Trophoblast cell (in vitro differentiated cells and primary cell): Measurements from ENCODE around the gene BMP8A.

ENCODE experiments used
- DNase-seq, 2 donors: peaks; one replicate each; pipeline ENCODE4 v3.0.0-alpha.2; 2016
- H2AFZ ChIP-seq: 2 replicates; pipeline ENCODE4 v1.6.1; 2013; ENCODE audit warnings: low read length, moderate library complexity, mild to moderate bottlenecking; ENCODE audit not compliant: insufficient read depth, poor library complexity
- H2AK5ac ChIP-seq: 2 replicates; pipeline ENCODE4 v1.6.1; 2013; ENCODE audit warnings: mild to moderate bottlenecking, low read length
- H2BK120ac ChIP-seq: 2 replicates; pipeline ENCODE4 v1.6.1; 2013; ENCODE audit warnings: low read length, mild to moderate bottlenecking, moderate library complexity; ENCODE audit not compliant: insufficient read depth, poor library complexity
- H2BK12ac ChIP-seq: 2 replicates; pipeline ENCODE4 v1.6.1; 2013; ENCODE audit warnings: mild to moderate bottlenecking, low read length, moderate library complexity
- H2BK5ac ChIP-seq: 2 replicates; pipeline ENCODE4 v1.6.1; 2013; ENCODE audit warnings: low read length, low read depth, moderate library complexity, mild to moderate bottlenecking; ENCODE audit not compliant: poor library complexity
- H3K14ac ChIP-seq: 2 replicates; pipeline ENCODE4 v1.6.1; 2013; ENCODE audit warnings: mild to moderate bottlenecking, low read length
- H3K18ac ChIP-seq: 2 replicates; pipeline ENCODE4 v1.6.1; 2013; ENCODE audit warnings: mild to moderate bottlenecking, low read length
- H3K23ac ChIP-seq: 2 replicates; pipeline ENCODE4 v1.6.1; 2013; ENCODE audit warnings: low read length
- H3K27ac ChIP-seq: 2 replicates; pipeline ENCODE4 v1.5.1; 2013; ENCODE audit warnings: low read depth, mild to moderate bottlenecking, inconsistent platforms, low read length, moderate library complexity
- H3K27me3 ChIP-seq: 2 replicates; pipeline ENCODE4 v1.6.1; 2013; ENCODE audit warnings: inconsistent platforms, mild to moderate bottlenecking, low read length, moderate library complexity; ENCODE audit not compliant: insufficient read depth
- H3K36me3 ChIP-seq, 2 experiments: 1 replicate in 1 of 2; 2 replicates in 1 of 2; pipeline ENCODE4 v1.6.1; 2013; ENCODE audit warnings: low read length in 2 of 2, mild to moderate bottlenecking in 2 of 2, moderate library complexity in 1 of 2; ENCODE audit not compliant: insufficient read depth in 2 of 2, control insufficient read depth in 1 of 2
- H3K4ac ChIP-seq: 2 replicates; pipeline ENCODE4 v1.6.1; 2013; ENCODE audit warnings: low read depth, mild to moderate bottlenecking, low read length, moderate library complexity
- H3K4me1 ChIP-seq, 2 experiments: 1 replicate in 1 of 2; 2 replicates in 1 of 2; pipeline ENCODE4 v1.6.1; 2013; ENCODE audit warnings: low read length in 2 of 2, mild to moderate bottlenecking in 2 of 2, moderate library complexity in 1 of 2; ENCODE audit not compliant: insufficient read depth in 2 of 2, control insufficient read depth in 1 of 2
- H3K4me2 ChIP-seq: 2 replicates; pipeline ENCODE4 v1.6.1; 2013; ENCODE audit warnings: inconsistent platforms, mild to moderate bottlenecking, low read length, moderate library complexity
- H3K4me3 ChIP-seq: 2 replicates; pipeline ENCODE4 v1.5.1; 2013; ENCODE audit warnings: mild to moderate bottlenecking, low read depth, low read length, inconsistent platforms
- H3K79me1 ChIP-seq: one replicate; pipeline ENCODE4 v1.6.1; 2013; ENCODE audit warnings: low read length
- H3K79me2 ChIP-seq: 2 replicates; pipeline ENCODE4 v1.6.1; 2013; ENCODE audit warnings: low read length, mild to moderate bottlenecking; ENCODE audit not compliant: control insufficient read depth, insufficient read depth, poor library complexity
- H3K9ac ChIP-seq: 2 replicates; pipeline ENCODE4 v1.6.1; 2013; ENCODE audit warnings: mild to moderate bottlenecking, low read length
- H3K9me3 ChIP-seq: 2 replicates; pipeline ENCODE4 v1.6.1; 2013; ENCODE audit warnings: low read depth, mild to moderate bottlenecking, control low read depth, inconsistent platforms, low read length; ENCODE audit not compliant: insufficient read depth
- H4K12ac ChIP-seq: 2 replicates; pipeline ENCODE4 v1.6.1; 2013; ENCODE audit warnings: low read depth, mild to moderate bottlenecking, low read length, moderate library complexity
- H4K8ac ChIP-seq: 2 replicates; pipeline ENCODE4 v1.6.1; 2013; ENCODE audit warnings: low read depth, mild to moderate bottlenecking, low read length, moderate library complexity
- H4K91ac ChIP-seq: one replicate; pipeline ENCODE4 v1.6.1; 2013; ENCODE audit warnings: low read depth, mild to moderate bottlenecking, low read length, moderate library complexity
- WGBS: extraction: QIAGEN DNeasy Blood & Tissue Kit; methylation state at CpG from one replicate; pipeline ENCODE4 v1.1.7; 2013; ENCODE audit warnings: missing lambda C conversion rate; ENCODE audit not compliant: insufficient read length, insufficient coverage; ENCODE audit errors: extremely low coverage; 5-methylcytosine and 5-hydroxymethylcytosine counted together

Gene BMP8A

DNA sequence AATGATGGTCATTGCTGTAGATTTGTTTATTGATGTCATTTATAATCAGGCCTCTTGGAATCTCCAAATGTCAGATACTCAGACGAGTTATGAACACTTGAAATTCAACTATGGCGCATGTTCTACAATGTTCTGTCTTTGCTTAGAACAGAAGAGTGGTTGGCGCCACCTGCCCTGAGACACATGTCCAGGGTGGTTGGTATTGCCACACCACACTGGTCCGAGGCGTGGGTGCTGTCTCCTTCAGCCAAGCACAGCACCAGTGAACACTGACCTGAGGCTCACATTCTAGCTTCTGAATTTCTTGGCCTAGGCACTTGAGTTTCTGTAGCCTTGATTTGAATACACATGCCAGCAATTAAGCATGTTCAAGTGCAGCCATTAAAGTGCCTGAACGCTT is 10.1 kb upstream of the BMP8A start:
- Histone ChIP-seq H3K18ac (no peak overlapping the region), H3K79me2 (no peaks in the 10 kb centered on the region), H2BK120ac (no peak overlapping the region), H3K36me3 (peaks cover 25 to 46% of the 10 kb centered on the region in 2 experiments), H3K27me3 (no peaks in the 10 kb centered on the region), H3K9me3 (no peaks in the 10 kb centered on the region), H3K4me3 (no peak overlapping the region), H3K4ac (no peak overlapping the region), H4K8ac (no peak overlapping the region), H2BK12ac (no peak overlapping the region), H3K27ac (no peak overlapping the region), H2BK5ac (no peak overlapping the region), H2AFZ (no peak overlapping the region), H3K9ac (no peak overlapping the region), H3K23ac (no peak overlapping the region), H4K12ac (no peak overlapping the region), H3K4me1 (no peaks in the 10 kb centered on the region), H3K4me2 (no peak overlapping the region), H2AK5ac (no peak overlapping the region), H3K79me1 (no peaks in the 10 kb centered on the region), H4K91ac (no peak overlapping the region), H3K14ac (no peak overlapping the region)
- WGBS: no CpG with 5 or more reads among the region's 6 CpGs
- DNase-seq: no peak

DNA sequence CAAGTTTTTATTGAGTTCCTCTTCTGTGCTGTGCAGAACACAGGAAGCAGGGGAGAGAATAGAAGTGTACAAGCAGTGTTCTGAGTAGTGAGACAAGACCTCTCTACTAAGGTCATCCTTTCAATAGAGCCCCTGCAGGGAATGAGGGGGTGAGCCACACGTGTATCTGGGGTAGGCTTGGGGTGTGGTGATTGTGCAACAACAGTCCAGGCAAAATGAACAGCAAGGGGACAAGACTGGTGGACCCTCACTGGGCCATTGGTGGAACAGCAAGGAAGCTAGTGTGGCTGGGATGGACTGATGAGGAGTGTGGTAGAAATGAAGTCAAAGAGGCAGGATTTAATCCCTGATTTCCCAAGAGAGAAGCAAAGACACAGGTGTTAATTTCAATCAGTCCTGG is 8.2 kb upstream of the BMP8A start:
- Histone ChIP-seq H2BK120ac (no peak overlapping the region), H3K27ac (no peak overlapping the region), H3K14ac (no peak overlapping the region), H3K9ac (no peak overlapping the region), H2AK5ac (no peak overlapping the region), H3K4me3 (no peak overlapping the region), H2BK12ac (no peak overlapping the region), H4K91ac (no peak overlapping the region), H3K4ac (no peak overlapping the region), H3K18ac (no peak overlapping the region), H3K23ac (no peak overlapping the region), H3K36me3 (peaks cover 27 to 54% of the 10 kb centered on the region in 2 experiments), H4K12ac (no peak overlapping the region), H3K27me3 (no peaks in the 10 kb centered on the region), H2AFZ (no peak overlapping the region), H3K9me3 (no peaks in the 10 kb centered on the region), H3K4me1 (no peaks in the 10 kb centered on the region), H3K79me1 (no peaks in the 10 kb centered on the region), H4K8ac (no peak overlapping the region), H3K4me2 (no peak overlapping the region), H3K79me2 (no peaks in the 10 kb centered on the region), H2BK5ac (no peak overlapping the region)
- WGBS: no CpG with 5 or more reads among the region's 1 CpG
- DNase-seq: no peak

DNA sequence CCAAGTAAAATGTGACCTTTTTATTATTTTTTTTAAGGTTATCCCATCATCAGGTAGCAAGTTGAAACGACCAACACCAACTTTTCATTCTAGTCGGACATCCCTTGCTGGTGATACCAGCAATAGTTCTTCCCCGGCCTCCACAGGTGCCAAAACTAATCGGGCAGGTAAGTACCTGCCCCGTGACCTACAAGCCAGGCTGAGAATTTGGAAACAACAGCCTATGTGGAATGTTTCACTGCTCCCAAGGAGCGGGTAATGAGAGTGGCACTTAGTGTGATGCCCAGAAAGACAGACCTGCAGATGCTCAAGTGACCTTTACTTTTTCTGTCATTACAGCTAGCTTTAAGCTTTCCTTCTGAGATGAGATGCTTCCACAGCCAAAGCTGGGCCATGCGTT is 6.9 kb upstream of the BMP8A start:
- Histone ChIP-seq H3K79me2 (no peaks in the 10 kb centered on the region), H4K12ac (no peak overlapping the region), H2AK5ac (no peak overlapping the region), H3K27ac (no peak overlapping the region), H2BK12ac (no peak overlapping the region), H3K79me1 (no peaks in the 10 kb centered on the region), H3K36me3 (peaks cover 25 to 50% of the 10 kb centered on the region in 2 experiments), H3K4me2 (no peak overlapping the region), H3K18ac (no peak overlapping the region), H3K4ac (no peak overlapping the region), H3K9ac (no peak overlapping the region), H3K27me3 (no peaks in the 10 kb centered on the region), H3K14ac (no peak overlapping the region), H3K4me1 (no peaks in the 10 kb centered on the region), H4K91ac (no peak overlapping the region), H3K23ac (no peak overlapping the region), H3K9me3 (no peaks in the 10 kb centered on the region), H2BK120ac (no peak overlapping the region), H3K4me3 (no peak overlapping the region), H4K8ac (no peak overlapping the region), H2BK5ac (no peak overlapping the region), H2AFZ (no peak overlapping the region)
- WGBS: no CpG with 5 or more reads among the region's 7 CpGs
- DNase-seq: no peak

DNA sequence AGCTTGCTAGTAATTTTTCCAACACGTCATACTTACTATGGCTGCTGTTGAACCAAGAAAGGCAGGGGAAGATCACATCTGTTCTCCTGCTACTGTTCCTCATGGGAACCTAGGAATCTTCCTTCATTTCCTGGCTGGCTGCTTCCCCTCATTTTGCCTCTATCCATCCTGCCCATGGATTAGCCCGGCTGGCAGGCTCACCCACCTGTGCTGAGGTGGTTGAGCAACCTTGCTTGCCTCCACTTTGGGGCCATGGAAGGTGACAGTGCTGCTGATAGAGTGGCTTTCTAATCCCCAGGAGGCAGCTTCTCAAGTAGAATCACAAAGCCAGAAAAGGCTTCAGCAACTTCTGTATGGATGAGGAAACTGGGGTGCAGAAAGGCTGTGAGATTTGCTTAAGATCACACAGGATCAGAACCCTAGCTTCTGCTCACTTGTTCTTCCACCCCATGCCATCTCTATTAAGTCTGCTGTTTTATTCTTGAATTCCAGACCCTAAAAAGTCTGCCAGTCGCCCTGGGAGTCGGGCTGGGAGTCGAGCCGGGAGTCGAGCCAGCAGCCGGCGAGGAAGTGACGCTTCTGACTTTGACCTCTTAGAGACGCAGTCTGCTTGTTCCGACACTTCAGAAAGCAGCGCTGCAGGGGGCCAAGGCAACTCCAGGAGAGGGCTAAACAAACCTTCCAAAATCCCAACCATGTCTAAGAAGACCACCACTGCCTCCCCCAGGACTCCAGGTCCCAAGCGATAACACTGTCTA is 6.2 kb upstream of the BMP8A start:
- no CpG with 5 or more reads among the region's 14 CpGs for WGBS
- H3K14ac ChIP-seq: no peak overlapping the region

More for the DNA sequence above, 6.2 kb upstream of the BMP8A start:
- no peak overlapping the region for H3K18ac ChIP-seq
- no peaks in the 10 kb centered on the region for H3K4me1 ChIP-seq
- H3K4ac ChIP-seq: no peak overlapping the region
- no peak overlapping the region for H2AFZ ChIP-seq
- no peak overlapping the region for H3K23ac ChIP-seq
- peaks cover 1% of the 10 kb centered on the region for H3K27me3 ChIP-seq
- H4K12ac ChIP-seq: no peak overlapping the region
- H4K91ac ChIP-seq: no peak overlapping the region
- no peak overlapping the region for H2BK120ac ChIP-seq
- no peaks in the 10 kb centered on the region for H3K79me2 ChIP-seq
- no peak overlapping the region for H3K4me3 ChIP-seq
- no peak overlapping the region for H3K4me2 ChIP-seq
- no peaks in the 10 kb centered on the region for H3K9me3 ChIP-seq
- H4K8ac ChIP-seq: no peak overlapping the region
- no peak overlapping the region for H2BK12ac ChIP-seq
- H2AK5ac ChIP-seq: no peak overlapping the region
- H3K36me3 ChIP-seq: peaks cover 21 to 45% of the 10 kb centered on the region in 2 experiments
- H3K9ac ChIP-seq: no peak overlapping the region
- no peak overlapping the region for H3K27ac ChIP-seq
- DNase-seq: no peak
- H2BK5ac ChIP-seq: no peak overlapping the region
- no peaks in the 10 kb centered on the region for H3K79me1 ChIP-seq
